ENCODE measurements around the gene APOL3. TPM values are rescaled to one million over a fixed set of nuclear protein-coding genes. Genes with fewer than 3 reads are reported as not detected.

APOL3 gene
- total RNA-seq, 1 experiment from 2014 or later: 3.2 TPM

DNA sequence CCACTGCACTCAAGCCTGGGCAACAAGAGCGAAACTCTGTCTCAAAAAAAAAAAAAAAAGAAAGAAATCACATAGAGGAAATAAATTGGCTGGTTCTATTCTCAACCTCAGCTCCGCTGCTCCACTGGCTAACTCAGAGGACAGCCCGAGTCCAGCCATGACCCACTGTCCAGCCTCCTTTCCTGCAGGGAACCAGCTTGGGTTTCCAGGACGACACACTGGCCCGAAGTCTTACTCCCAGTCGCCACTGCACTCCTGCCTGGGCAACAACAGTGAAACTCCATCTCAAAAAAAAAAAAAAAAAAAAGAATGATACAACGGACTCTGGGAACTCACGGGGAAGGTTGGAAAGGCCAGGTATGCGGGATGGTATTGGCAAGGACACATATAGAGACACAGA, 31.5 kb downstream of the APOL3 start:
- no TSS peak for BruUV-seq (replicated peaks)
- ChIA-PET POLR2A (no interaction called here), CTCF (no interaction called here)
- no peaks in the 10 kb centered on the region for H3K4me1 ChIP-seq (ENCODE audit: control insufficient read depth, insufficient read depth, low read length)
- DNase-seq (ENCODE audit: low read depth, low spot score): no peak
- no peaks in the 10 kb centered on the region; the same call in 1 of the 2 replicates for H3K27me3 ChIP-seq (ENCODE audit: control insufficient read depth, insufficient read depth, low read length)
- H3K27ac ChIP-seq (ENCODE audit: low read length): no peak overlapping the region
- intact Hi-C loops (cut with micrococcal nuclease; ENCODE audit: unreplicated experiment): loop anchor here (10.0 kb wide), 1 partner anchor 194 kb away; no protein-coding TSS in a partner anchor
- H3K9me3 ChIP-seq (ENCODE audit: control insufficient read depth, insufficient read depth, low read depth, low read length): no peaks in the 10 kb centered on the region
- in situ Hi-C loops (cut with HindIII; ENCODE audit: low pct_unique_long_range_greater_than_20kb, low sequenced_read_pairs): no loop called here
- TF ChIP-seq POLR2AphosphoS5 (IDR thresholded peaks at IDR 0.05; ENCODE audit: low read depth, low read length): no peak
- TF ChIP-seq, protein P1, sequence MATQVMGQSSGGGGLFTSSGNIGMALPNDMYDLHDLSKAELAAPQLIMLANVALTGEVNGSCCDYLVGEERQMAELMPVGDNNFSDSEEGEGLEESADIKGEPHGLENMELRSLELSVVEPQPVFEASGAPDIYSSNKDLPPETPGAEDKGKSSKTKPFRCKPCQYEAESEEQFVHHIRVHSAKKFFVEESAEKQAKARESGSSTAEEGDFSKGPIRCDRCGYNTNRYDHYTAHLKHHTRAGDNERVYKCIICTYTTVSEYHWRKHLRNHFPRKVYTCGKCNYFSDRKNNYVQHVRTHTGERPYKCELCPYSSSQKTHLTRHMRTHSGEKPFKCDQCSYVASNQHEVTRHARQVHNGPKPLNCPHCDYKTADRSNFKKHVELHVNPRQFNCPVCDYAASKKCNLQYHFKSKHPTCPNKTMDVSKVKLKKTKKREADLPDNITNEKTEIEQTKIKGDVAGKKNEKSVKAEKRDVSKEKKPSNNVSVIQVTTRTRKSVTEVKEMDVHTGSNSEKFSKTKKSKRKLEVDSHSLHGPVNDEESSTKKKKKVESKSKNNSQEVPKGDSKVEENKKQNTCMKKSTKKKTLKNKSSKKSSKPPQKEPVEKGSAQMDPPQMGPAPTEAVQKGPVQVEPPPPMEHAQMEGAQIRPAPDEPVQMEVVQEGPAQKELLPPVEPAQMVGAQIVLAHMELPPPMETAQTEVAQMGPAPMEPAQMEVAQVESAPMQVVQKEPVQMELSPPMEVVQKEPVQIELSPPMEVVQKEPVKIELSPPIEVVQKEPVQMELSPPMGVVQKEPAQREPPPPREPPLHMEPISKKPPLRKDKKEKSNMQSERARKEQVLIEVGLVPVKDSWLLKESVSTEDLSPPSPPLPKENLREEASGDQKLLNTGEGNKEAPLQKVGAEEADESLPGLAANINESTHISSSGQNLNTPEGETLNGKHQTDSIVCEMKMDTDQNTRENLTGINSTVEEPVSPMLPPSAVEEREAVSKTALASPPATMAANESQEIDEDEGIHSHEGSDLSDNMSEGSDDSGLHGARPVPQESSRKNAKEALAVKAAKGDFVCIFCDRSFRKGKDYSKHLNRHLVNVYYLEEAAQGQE (IDR thresholded peaks at IDR 0.05; ENCODE audit: insufficient read depth in 1 of 2, low read depth in 2 of 2, low read length in 1 of 2): no peak
- no peak for TF ChIP-seq TCF7L2 (IDR thresholded peaks at IDR 0.05; ENCODE audit: low read depth, low read length)
- no peak for TF ChIP-seq CTCF (IDR thresholded peaks at IDR 0.05)
- TF ChIP-seq SIN3A (IDR thresholded peaks at IDR 0.05; ENCODE audit: borderline replicate concordance, insufficient read depth, low read depth, low read length): no peak
- H3K36me3 ChIP-seq (ENCODE audit: control insufficient read depth, insufficient read depth, low read length): no peaks in the 10 kb centered on the region
- H3K4me3 ChIP-seq (ENCODE audit: low read depth in 2 of 2, low read length in 2 of 2): no peak overlapping the region
- no peak for ATAC-seq

- POLR2A ChIA-PET: no interaction called here
- in situ Hi-C loops (cut with HindIII; ENCODE audit: low pct_unique_long_range_greater_than_20kb, low sequenced_read_pairs): no loop called here
- Histone ChIP-seq H3K36me3 (ENCODE audit: control insufficient read depth, insufficient read depth, low read length) (no peaks in the 10 kb centered on the region), H3K27ac (ENCODE audit: low read length) (no peak overlapping the region), H3K27me3 (ENCODE audit: control insufficient read depth, insufficient read depth, low read length) (no peaks in the 10 kb centered on the region; the same call in 1 of the 2 replicates), H3K4me1 (ENCODE audit: control insufficient read depth, insufficient read depth, low read length) (no peaks in the 10 kb centered on the region), H3K4me3 (ENCODE audit: low read depth in 2 of 2, low read length in 2 of 2) (no peak overlapping the region), H3K9me3 (ENCODE audit: control insufficient read depth, insufficient read depth, low read depth, low read length) (no peaks in the 10 kb centered on the region)
- DNase-seq (ENCODE audit: low read depth, low spot score): no peak
- no TSS peak for BruUV-seq (replicated peaks)
- intact Hi-C loops (cut with micrococcal nuclease; ENCODE audit: unreplicated experiment): loop anchor here (2.0 to 10.0 kb wide), 2 partner anchors 59 to 191 kb away; no protein-coding TSS in a partner anchor
- CTCF ChIA-PET: no interaction called here
- no peak for ATAC-seq
- TF ChIP-seq TCF7L2 (IDR thresholded peaks at IDR 0.05; ENCODE audit: low read depth, low read length) (no peak), CTCF (IDR thresholded peaks at IDR 0.05) (no peak), SIN3A (IDR thresholded peaks at IDR 0.05; ENCODE audit: borderline replicate concordance, insufficient read depth, low read depth, low read length) (no peak), POLR2AphosphoS5 (IDR thresholded peaks at IDR 0.05; ENCODE audit: low read depth, low read length) (no peak)
- TF ChIP-seq, protein P1 (IDR thresholded peaks at IDR 0.05; ENCODE audit: insufficient read depth in 1 of 2, low read depth in 2 of 2, low read length in 1 of 2): no peak
These were observed 34.5 kb downstream of the APOL3 start for GRCh38 chr22:36125994-36126531.
